ENCODE data around the gene ARHGAP27. TPM values are rescaled to one million over a fixed set of nuclear protein-coding genes. Genes with fewer than 3 reads are reported as not detected.
"Not testable (repeated sequence)": the region's sequence is repeated elsewhere in the genome, so short reads cannot be mapped to it uniquely, and the experiment has no call there.

Gene ARHGAP27
- total RNA-seq (ENCODE audit: low replicate concordance), result 1.0 and 3.0 TPM in 2 replicates

- peak within 1 kb of the TSS; percentile 95 for H2AFZ ChIP-seq (replicated peaks)
- Mint-ChIP-seq H3K9me3 (no peaks in the 10 kb centered on the region), H3K4me1 (peaks cover 17% of the 10 kb centered on the region), H3K27ac (no peak within 1 kb of the TSS), H3K27me3 (ENCODE audit: insufficient read depth, low read depth) (peaks cover 44% of the 10 kb centered on the region), H3K4me3 (peak within 1 kb of the TSS; percentile 76), H3K36me3 (no peaks in the 10 kb centered on the region)
- H3K4me2 ChIP-seq, result peak within 1 kb of the TSS; percentile 98
- no peaks in the 10 kb centered on the region for H3K9me3 ChIP-seq (ENCODE audit: low read depth)
- H3K4me3 ChIP-seq, result peak within 1 kb of the TSS; percentile 61
- H3F3A ChIP-seq (ENCODE audit: low read depth), result peaks cover 26% of the 10 kb centered on the region
- peak; percentile 54 for DNase-seq (ENCODE audit: low spot score)
- no peak within 1 kb of the TSS for H3K27ac ChIP-seq
- H3K36me3 ChIP-seq, result no peaks in the 10 kb centered on the region
- TF ChIP-seq CTCF (IDR thresholded peaks at IDR 0.05) (no peak), EZH2phosphoT487 (IDR thresholded peaks at IDR 0.05) (peak; percentile 55), EZH2 (IDR thresholded peaks at IDR 0.05) (peak; percentile 76)
- peaks cover 71% of the 10 kb centered on the region for H3K27me3 ChIP-seq
- H4K20me1 ChIP-seq (ENCODE audit: low read depth), result peaks cover 31% of the 10 kb centered on the region
- peaks cover 10% of the 10 kb centered on the region for H3K4me1 ChIP-seq
- H3K9ac ChIP-seq, result no peak within 1 kb of the TSS
- H3K79me2 ChIP-seq (ENCODE audit: low read depth), result no peaks in the 10 kb centered on the region
Measured at GRCh38 chr17:45432405-45433158, at the start of gene ARHGAP27. Gene ARHGAP27 (minus strand): TSS chr17:45432870. CDS start chr17:45430279, 2,591 bp downstream.

- not testable (repeated sequence) for DNase-seq (ENCODE audit: low spot score); H3K27me3 Mint-ChIP-seq (ENCODE audit: insufficient read depth, low read depth); H3K4me3 ChIP-seq; H4K20me1 ChIP-seq (ENCODE audit: low read depth); H3K79me2 ChIP-seq (ENCODE audit: low read depth); H3F3A ChIP-seq (ENCODE audit: low read depth); H3K9me3 ChIP-seq (ENCODE audit: low read depth); H2AFZ ChIP-seq (replicated peaks); H3K4me1 Mint-ChIP-seq; H3K27ac ChIP-seq; H3K9me3 Mint-ChIP-seq; H3K4me1 ChIP-seq; H3K9ac ChIP-seq; H3K27me3 ChIP-seq; H3K36me3 Mint-ChIP-seq; H3K36me3 ChIP-seq
- peak overlapping the region; percentile 70 for H3K4me3 Mint-ChIP-seq
- peak overlapping the region; percentile 74 for H3K27ac Mint-ChIP-seq
- H3K4me2 ChIP-seq, result peak overlapping the region; percentile 35
Measured at GRCh38 chr17:45482317-45482716, 49.6 kb upstream of the ARHGAP27 start.

- H3K4me1 Mint-ChIP-seq; H3K36me3 Mint-ChIP-seq; H3F3A ChIP-seq (ENCODE audit: low read depth); H3K9ac ChIP-seq; H3K79me2 ChIP-seq (ENCODE audit: low read depth); H3K4me3 ChIP-seq; H3K27ac Mint-ChIP-seq; H3K4me2 ChIP-seq; H3K4me1 ChIP-seq; H3K27ac ChIP-seq; H3K27me3 Mint-ChIP-seq (ENCODE audit: insufficient read depth, low read depth); H3K9me3 Mint-ChIP-seq; H3K4me3 Mint-ChIP-seq; H4K20me1 ChIP-seq (ENCODE audit: low read depth); H3K36me3 ChIP-seq; H2AFZ ChIP-seq (replicated peaks); H3K9me3 ChIP-seq (ENCODE audit: low read depth); H3K27me3 ChIP-seq; DNase-seq (ENCODE audit: low spot score): not testable (repeated sequence)
Measured at GRCh38 chr17:45475436-45475835, 42.8 kb upstream of the ARHGAP27 start.

- H3K79me2 ChIP-seq (ENCODE audit: low read depth); H3K4me2 ChIP-seq; H3K36me3 ChIP-seq; H3K4me3 ChIP-seq; H3K4me1 ChIP-seq; H3K27ac Mint-ChIP-seq; DNase-seq (ENCODE audit: low spot score); H3F3A ChIP-seq (ENCODE audit: low read depth); H3K27me3 Mint-ChIP-seq (ENCODE audit: insufficient read depth, low read depth); H3K9ac ChIP-seq; H3K9me3 ChIP-seq (ENCODE audit: low read depth); H3K4me3 Mint-ChIP-seq; H3K36me3 Mint-ChIP-seq; H3K4me1 Mint-ChIP-seq; H3K27ac ChIP-seq; H3K27me3 ChIP-seq; H2AFZ ChIP-seq (replicated peaks); H3K9me3 Mint-ChIP-seq; H4K20me1 ChIP-seq (ENCODE audit: low read depth): not testable (repeated sequence)
Measured at GRCh38 chr17:45472249-45472648, 39.6 kb upstream of the ARHGAP27 start.

GRCh38 chr17:45469204-45469563 is 36.5 kb upstream of the ARHGAP27 start:
- not testable (repeated sequence) for H3K4me1 Mint-ChIP-seq; DNase-seq (ENCODE audit: low spot score); H3K4me1 ChIP-seq; H3K27me3 ChIP-seq; H3K27ac ChIP-seq; H3K4me3 ChIP-seq; H3K9me3 ChIP-seq (ENCODE audit: low read depth); H2AFZ ChIP-seq (replicated peaks); H3K9me3 Mint-ChIP-seq; H3K27ac Mint-ChIP-seq; H3K27me3 Mint-ChIP-seq (ENCODE audit: insufficient read depth, low read depth); H3K79me2 ChIP-seq (ENCODE audit: low read depth); H3K4me2 ChIP-seq; H3K4me3 Mint-ChIP-seq; H4K20me1 ChIP-seq (ENCODE audit: low read depth); H3K36me3 ChIP-seq; H3F3A ChIP-seq (ENCODE audit: low read depth); H3K36me3 Mint-ChIP-seq; H3K9ac ChIP-seq

- not testable (repeated sequence) for H3K4me1 ChIP-seq; H3K4me3 Mint-ChIP-seq; H3K27me3 Mint-ChIP-seq (ENCODE audit: insufficient read depth, low read depth); H3K36me3 ChIP-seq; H3K4me2 ChIP-seq; H3K27ac ChIP-seq; H3K9ac ChIP-seq; H3K27ac Mint-ChIP-seq; H3K79me2 ChIP-seq (ENCODE audit: low read depth); H4K20me1 ChIP-seq (ENCODE audit: low read depth); H3K4me3 ChIP-seq; H3K36me3 Mint-ChIP-seq; DNase-seq (ENCODE audit: low spot score); H3K9me3 ChIP-seq (ENCODE audit: low read depth); H3K4me1 Mint-ChIP-seq; H3K9me3 Mint-ChIP-seq; H2AFZ ChIP-seq (replicated peaks); H3F3A ChIP-seq (ENCODE audit: low read depth); H3K27me3 ChIP-seq
Measured at GRCh38 chr17:45468293-45469203, 35.9 kb upstream of the ARHGAP27 start.
